GM06990 (cell line): ENCODE measurements around the gene LIMS2.

Experiments used
- DNase-seq: peaks from one replicate; pipeline ENCODE4 v3.0.0-alpha.2; 2011; ENCODE audit not compliant: insufficient read length; ENCODE audit errors: extremely low read depth
- H3K27me3 ChIP-seq: replicated peaks from 2 replicates; pipeline ENCODE4 v1.6.0; 2011; ENCODE audit warnings: low read length; ENCODE audit not compliant: control insufficient read depth, insufficient read depth
- H3K36me3 ChIP-seq: 2 replicates; pipeline ENCODE4 v1.5.1; 2011; ENCODE audit warnings: low read length; ENCODE audit not compliant: control insufficient read depth, insufficient read depth
- H3K4me3 ChIP-seq: replicated peaks from 2 replicates; pipeline ENCODE4 v1.5.1; 2011; ENCODE audit warnings: low read depth, mild to moderate bottlenecking, control low read depth, low read length
- CTCF ChIP-seq: IDR thresholded peaks from 2 replicates; pipeline ENCODE4 v1.5.1; 2011; ENCODE audit warnings: low read length, control low read depth, mild to moderate bottlenecking, inconsistent platforms; ENCODE audit not compliant: insufficient read depth, poor library complexity, severe bottlenecking

Gene LIMS2

GRCh38 chr2:127607399-127607908 lies 67.9 kb downstream of the LIMS2 start:
- Histone ChIP-seq H3K4me3 (no peak overlapping the region), H3K27me3 (no peaks in the 10 kb centered on the region), H3K36me3 (no peaks in the 10 kb centered on the region)
- TF ChIP-seq CTCF, result no peak
- DNase-seq, result no peak

GRCh38 chr2:127606625-127607398 lies 68.5 kb downstream of the LIMS2 start:
- no peaks in the 10 kb centered on the region for H3K36me3 ChIP-seq
- no peak for DNase-seq
- no peak overlapping the region for H3K4me3 ChIP-seq
- no peaks in the 10 kb centered on the region for H3K27me3 ChIP-seq
- no peak for TF ChIP-seq CTCF

GRCh38 chr2:127605691-127606263 lies 69.6 kb downstream of the LIMS2 start:
- DNase-seq, result no peak
- Histone ChIP-seq H3K36me3 (no peaks in the 10 kb centered on the region), H3K4me3 (no peak overlapping the region), H3K27me3 (no peaks in the 10 kb centered on the region)
- TF ChIP-seq CTCF, result no peak

GRCh38 chr2:127604986-127605385 lies 70.3 kb downstream of the LIMS2 start:
- H3K4me3 ChIP-seq, result no peak overlapping the region
- H3K27me3 ChIP-seq, result no peaks in the 10 kb centered on the region
- no peak for DNase-seq

GRCh38 chr2:127599211-127599610 lies 76.1 kb downstream of the LIMS2 start:
- H3K4me3 ChIP-seq, result no peak overlapping the region
- no peaks in the 10 kb centered on the region for H3K27me3 ChIP-seq
- no peak for DNase-seq
- no peak for TF ChIP-seq CTCF
- H3K36me3 ChIP-seq, result no peaks in the 10 kb centered on the region

More at GRCh38 chr2:127604986-127605385, 70.3 kb downstream of the LIMS2 start:
- H3K36me3 ChIP-seq, result no peaks in the 10 kb centered on the region
- TF ChIP-seq CTCF, result no peak
